WTC11 (cell line): ENCODE results near the gene MCM10.

Source experiments
- ATF6 ChIP-seq: sonication (generic); formaldehyde crosslinking; IDR thresholded peaks from 2 replicates; pipeline ENCODE4 v1.8.1; 2023; ENCODE audit warnings: mild to moderate bottlenecking, missing genetic modification reagents
- CTCF ChIP-seq: fragments of 200-600 bp; IDR thresholded peaks from 2 replicates; pipeline ENCODE4 v1.8.0; 2022; ENCODE audit warnings: antibody characterized with exemption
- FOXK1 ChIP-seq: sonication (generic); formaldehyde crosslinking; IDR thresholded peaks from 2 replicates; pipeline ENCODE4 v1.8.0; 2022; ENCODE audit warnings: mild to moderate bottlenecking, moderate library complexity, missing genetic modification reagents
- JAZF1 ChIP-seq: fragments of 250-450 bp; sonication (Bioruptor Pico); IDR thresholded peaks from 2 replicates; pipeline ENCODE4 v1.9.0; 2021; ENCODE audit warnings: moderate library complexity, mild to moderate bottlenecking, inconsistent platforms
- MAX ChIP-seq: sonication (generic); formaldehyde crosslinking; IDR thresholded peaks from 2 replicates; pipeline ENCODE4 v1.8.0; 2022; ENCODE audit warnings: mild to moderate bottlenecking, missing genetic modification reagents
- NR2C2 ChIP-seq: sonication (generic); formaldehyde crosslinking; IDR thresholded peaks from 2 replicates; pipeline ENCODE4 v1.8.0; 2022; ENCODE audit warnings: mild to moderate bottlenecking, missing genetic modification reagents
- ZNF281 ChIP-seq: sonication (generic); formaldehyde crosslinking; IDR thresholded peaks from 2 replicates; pipeline ENCODE4 v1.8.0; 2023; ENCODE audit warnings: mild to moderate bottlenecking, missing genetic modification reagents
- ZSCAN18 ChIP-seq: fragments of 250-450 bp; sonication (Bioruptor Pico); IDR thresholded peaks from 2 replicates; pipeline ENCODE4 v2.1.2; 2022; ENCODE audit warnings: mild to moderate bottlenecking, moderate library complexity

GRCh38 chr10:13221572-13221971 lies 60.2 kb downstream of the MCM10 start:
- TF ChIP-seq CTCF (no peak), ATF6 (CRISPR knock-in tag) (no peak), ZSCAN18 (no peak), FOXK1 (CRISPR knock-in tag) (no peak), NR2C2 (no peak), ZNF281 (CRISPR knock-in tag) (no peak), MAX (CRISPR knock-in tag) (no peak), JAZF1 (CRISPR knock-in tag) (no peak)
